SU-DHL-6 (cell line): ENCODE measurements around the gene OSBPL10.
"Not testable (repeated sequence)": the region's sequence is repeated elsewhere in the genome, so short reads cannot be mapped to it uniquely, and the experiment has no call there.

Experiments
- H2AFZ ChIP-seq: fragments of 200-600 bp; sonication (generic); 2 replicates; pipeline ENCODE4 v1.6.1; 2014; ENCODE audit warnings: low read depth, mild to moderate bottlenecking, moderate library complexity, mixed read lengths, antibody characterized with exemption, low read length; ENCODE audit not compliant: severe bottlenecking
- H3F3A ChIP-seq: fragments of 200-600 bp; shearing (Covaris generic); 2 replicates; pipeline ENCODE4 v1.6.0; 2016; ENCODE audit warnings: antibody characterized with exemption, mild to moderate bottlenecking; ENCODE audit not compliant: insufficient read depth
- H3K27ac ChIP-seq: fragments of 200-600 bp; sonication (generic); 2 replicates; pipeline ENCODE4 v1.5.1; 2016; ENCODE audit warnings: low read depth, mild to moderate bottlenecking, low read length, moderate library complexity, mixed read lengths
- H3K27me3 ChIP-seq: fragments of 200-600 bp; sonication (generic), shearing (Covaris generic); 2 replicates; pipeline ENCODE4 v1.6.0; 2014; ENCODE audit warnings: mild to moderate bottlenecking, low read length
- H3K36me3 ChIP-seq: fragments of 200-600 bp; sonication (generic); 2 replicates; pipeline ENCODE4 v1.6.1; 2014; ENCODE audit warnings: mild to moderate bottlenecking, low read length, mixed read lengths
- H3K4me2 ChIP-seq: fragments of 300-600, 200-600 bp; shearing (Covaris generic), sonication (generic); 2 replicates; pipeline ENCODE4 v1.6.0; 2014; ENCODE audit warnings: low read length, low read depth, mild to moderate bottlenecking; ENCODE audit not compliant: poor library complexity, severe bottlenecking
- H3K4me3 ChIP-seq: fragments of 200-600 bp; sonication (generic); 2 replicates; pipeline ENCODE4 v1.5.1; 2014; ENCODE audit warnings: antibody characterized with exemption, low read length, mild to moderate bottlenecking, mixed read lengths; ENCODE audit not compliant: insufficient read depth, poor library complexity, severe bottlenecking
- H3K79me2 ChIP-seq: fragments of 200-600 bp; sonication (generic); 2 replicates; pipeline ENCODE4 v1.6.1; 2014; ENCODE audit warnings: mild to moderate bottlenecking, low read length, moderate library complexity; ENCODE audit not compliant: insufficient read depth
- H3K9ac ChIP-seq: fragments of 200-600 bp; sonication (generic); 2 replicates; pipeline ENCODE4 v1.7.0; 2014; ENCODE audit warnings: mild to moderate bottlenecking, low read length
- H3K9me2 ChIP-seq: fragments of 200-600 bp; sonication (generic); replicated peaks from 2 replicates; pipeline ENCODE4 v1.6.1; 2014; ENCODE audit warnings: low read length; ENCODE audit not compliant: insufficient read depth
- H3K9me3 ChIP-seq: fragments of 200-600 bp; sonication (generic); 2 replicates; pipeline ENCODE4 v1.6.1; 2014; ENCODE audit warnings: low read length, mixed read lengths; ENCODE audit not compliant: insufficient read depth
- H4K20me1 ChIP-seq: fragments of 200-600 bp; sonication (generic); 2 replicates; pipeline ENCODE4 v1.6.1; 2014; ENCODE audit warnings: low read depth, mild to moderate bottlenecking, antibody characterized with exemption, low read length, moderate library complexity, mixed read lengths
- CTCF ChIP-seq: fragments of 200-600 bp; sonication (generic); IDR thresholded peaks from one replicate; pipeline ENCODE4 v1.5.1; 2017; ENCODE audit warnings: antibody characterized with exemption, mild to moderate bottlenecking, low read length, moderate library complexity; ENCODE audit not compliant: insufficient read depth, poor library complexity, severe bottlenecking
- EZH2phosphoT487 ChIP-seq: fragments of 200-600 bp; sonication (generic), shearing (Covaris generic); conservative IDR thresholded peaks from 2 replicates; pipeline ENCODE4 v1.6.1; 2018; ENCODE audit warnings: mild to moderate bottlenecking, antibody characterized with exemption, low read length, moderate library complexity, mixed read lengths

OSBPL10 gene

GRCh38 chr3:31997500-31997899 is 16.4 kb upstream of the OSBPL10 start:
- Histone ChIP-seq H3K79me2 (no peaks in the 10 kb centered on the region), H3K27ac (no peak overlapping the region), H3K9me3 (no peaks in the 10 kb centered on the region), H3K9me2 (no peaks in the 10 kb centered on the region), H3K9ac (no peak overlapping the region), H3K36me3 (peaks cover 3% of the 10 kb centered on the region; the same call in 1 of the 2 replicates), H2AFZ (no peak overlapping the region), H3K4me3 (no peak overlapping the region), H3K27me3 (no peaks in the 10 kb centered on the region), H3F3A (0 out of 2 replicates have a peak, but pooled peaks cover 2% of the 10 kb centered on the region), H4K20me1 (no peaks in the 10 kb centered on the region), H3K4me2 (no peak overlapping the region)
- TF ChIP-seq CTCF: no peak
- TF ChIP-seq EZH2phosphoT487: no peak

GRCh38 chr3:31996195-31996594 is 15.1 kb upstream of the OSBPL10 start:
- no peak overlapping the region for H3K4me3 ChIP-seq
- H3K27ac ChIP-seq: no peak overlapping the region
- H3K27me3 ChIP-seq: no peaks in the 10 kb centered on the region
- no peaks in the 10 kb centered on the region for H3K9me2 ChIP-seq
- TF ChIP-seq CTCF: no peak
- TF ChIP-seq EZH2phosphoT487: no peak
- peaks cover 15% of the 10 kb centered on the region for H3K36me3 ChIP-seq
- H3K4me2 ChIP-seq: no peak overlapping the region
- no peaks in the 10 kb centered on the region for H3K9me3 ChIP-seq
- H2AFZ ChIP-seq: no peak overlapping the region
- H4K20me1 ChIP-seq: no peaks in the 10 kb centered on the region
- H3K79me2 ChIP-seq: no peaks in the 10 kb centered on the region; the same call in 1 of the 2 replicates
- 0 out of 2 replicates have a peak, but pooled peaks cover 2% of the 10 kb centered on the region for H3F3A ChIP-seq
- H3K9ac ChIP-seq: no peak overlapping the region

GRCh38 chr3:31995026-31995425 is 14.0 kb upstream of the OSBPL10 start:
- H3K36me3 ChIP-seq: peaks cover 23% of the 10 kb centered on the region
- not testable (repeated sequence) for H3K4me2 ChIP-seq, H3K27me3 ChIP-seq, H3K27ac ChIP-seq, H4K20me1 ChIP-seq, H3K79me2 ChIP-seq, H3K9me3 ChIP-seq, H3F3A ChIP-seq, H3K9ac ChIP-seq, H3K9me2 ChIP-seq, H2AFZ ChIP-seq, H3K4me3 ChIP-seq

GRCh38 chr3:31993843-31994242 is 12.8 kb upstream of the OSBPL10 start:
- no peak overlapping the region for H3K9ac ChIP-seq
- H3K27ac ChIP-seq: no peak overlapping the region
- TF ChIP-seq EZH2phosphoT487 (no peak), CTCF (no peak)
- no peaks in the 10 kb centered on the region for H3K9me2 ChIP-seq
- no peaks in the 10 kb centered on the region; the same call in 1 of the 2 replicates for H3K79me2 ChIP-seq
- 0 out of 2 replicates have a peak, but pooled peaks cover 2% of the 10 kb centered on the region for H3F3A ChIP-seq
- H4K20me1 ChIP-seq: no peaks in the 10 kb centered on the region
- peaks cover 35% of the 10 kb centered on the region for H3K36me3 ChIP-seq
- H3K4me3 ChIP-seq: no peak overlapping the region
- H3K4me2 ChIP-seq: no peak overlapping the region
- H2AFZ ChIP-seq: no peak overlapping the region
- peaks cover 15% of the 10 kb centered on the region; the same call in 1 of the 2 replicates for H3K9me3 ChIP-seq
- no peaks in the 10 kb centered on the region for H3K27me3 ChIP-seq

- not testable (repeated sequence) for H3K27me3 ChIP-seq, H3K79me2 ChIP-seq, H2AFZ ChIP-seq, H3K9ac ChIP-seq, H3F3A ChIP-seq, H3K4me2 ChIP-seq, H4K20me1 ChIP-seq, H3K4me3 ChIP-seq, H3K9me2 ChIP-seq, H3K27ac ChIP-seq
- peaks cover 20% of the 10 kb centered on the region; the same call in 1 of the 2 replicates for H3K9me3 ChIP-seq
- H3K36me3 ChIP-seq: peaks cover 41% of the 10 kb centered on the region
Measured at GRCh38 chr3:31992995-31993394, 11.9 kb upstream of the OSBPL10 start.
